ENCODE results near the gene SPAG9.
"Not testable (repeated sequence)": the region's sequence is repeated elsewhere in the genome, so short reads cannot be mapped to it uniquely, and the experiment has no call there.

SPAG9 gene

GRCh38 chr17:50943575-50943933 lies 177.1 kb downstream of the SPAG9 start:
- in situ Hi-C loops (cut with HindIII; ENCODE audit: low sequenced_read_pairs): no loop called here

- in situ Hi-C loops (cut with HindIII; ENCODE audit: low sequenced_read_pairs): not testable (repeated sequence)
Observed at GRCh38 chr17:50941676-50942048, 179.0 kb downstream of the SPAG9 start.

- in situ Hi-C loops (cut with HindIII; ENCODE audit: low sequenced_read_pairs): no loop called here
Observed at GRCh38 chr17:50939795-50940684, 180.6 kb downstream of the SPAG9 start.

GRCh38 chr17:50939542-50939794 lies 181.2 kb downstream of the SPAG9 start:
- in situ Hi-C loops (cut with HindIII; ENCODE audit: low sequenced_read_pairs): no loop called here

GRCh38 chr17:50938821-50939541 lies 181.7 kb downstream of the SPAG9 start:
- in situ Hi-C loops (cut with HindIII; ENCODE audit: low sequenced_read_pairs): no loop called here

GRCh38 chr17:50935996-50936266 lies 184.7 kb downstream of the SPAG9 start:
- in situ Hi-C loops (cut with HindIII; ENCODE audit: low sequenced_read_pairs): no loop called here

- in situ Hi-C loops (cut with HindIII; ENCODE audit: low sequenced_read_pairs): no loop called here
Observed at GRCh38 chr17:50935221-50935995, 185.3 kb downstream of the SPAG9 start.

- in situ Hi-C loops (cut with HindIII; ENCODE audit: low sequenced_read_pairs): no loop called here
Observed at GRCh38 chr17:50934672-50935220, 185.9 kb downstream of the SPAG9 start.

- in situ Hi-C loops (cut with HindIII; ENCODE audit: low sequenced_read_pairs): no loop called here
Observed at GRCh38 chr17:50934161-50934560, 186.5 kb downstream of the SPAG9 start.

- in situ Hi-C loops (cut with HindIII; ENCODE audit: low sequenced_read_pairs): no loop called here
Observed at GRCh38 chr17:50931144-50931908, 189.3 kb downstream of the SPAG9 start.

GRCh38 chr17:50928646-50929045 lies 192.0 kb downstream of the SPAG9 start:
- in situ Hi-C loops (cut with HindIII; ENCODE audit: low sequenced_read_pairs): no loop called here

GRCh38 chr17:50927287-50927686 lies 193.4 kb downstream of the SPAG9 start:
- in situ Hi-C loops (cut with HindIII; ENCODE audit: low sequenced_read_pairs): no loop called here

- in situ Hi-C loops (cut with HindIII; ENCODE audit: low sequenced_read_pairs): no loop called here
Observed at GRCh38 chr17:50926523-50926922, 194.1 kb downstream of the SPAG9 start.

- in situ Hi-C loops (cut with HindIII; ENCODE audit: low sequenced_read_pairs): no loop called here
Observed at GRCh38 chr17:50925296-50925891, 195.3 kb downstream of the SPAG9 start.

- in situ Hi-C loops (cut with HindIII; ENCODE audit: low sequenced_read_pairs): no loop called here
Observed at GRCh38 chr17:50924800-50925199, 195.9 kb downstream of the SPAG9 start.

GRCh38 chr17:50924300-50924699 lies 196.4 kb downstream of the SPAG9 start:
- in situ Hi-C loops (cut with HindIII; ENCODE audit: low sequenced_read_pairs): no loop called here

- in situ Hi-C loops (cut with HindIII; ENCODE audit: low sequenced_read_pairs): no loop called here
Observed at GRCh38 chr17:50923611-50924010, 197.1 kb downstream of the SPAG9 start.

- in situ Hi-C loops (cut with HindIII; ENCODE audit: low sequenced_read_pairs): no loop called here
Observed at GRCh38 chr17:50922721-50923405, 197.8 kb downstream of the SPAG9 start.

GRCh38 chr17:50922107-50922506 lies 198.6 kb downstream of the SPAG9 start:
- in situ Hi-C loops (cut with HindIII; ENCODE audit: low sequenced_read_pairs): no loop called here
